ENCODE results near the gene METTL4.

The METTL4 gene

GRCh38 chr18:2518473-2518872 lies 52.8 kb downstream of the METTL4 start:
- no peak for DNase-seq (ENCODE audit: low read depth)

GRCh38 chr18:2515908-2516625 lies 55.2 kb downstream of the METTL4 start:
- no peak for DNase-seq (ENCODE audit: low read depth)

- no peak for DNase-seq (ENCODE audit: low read depth)
These were observed 56.0 kb downstream of the METTL4 start for GRCh38 chr18:2515171-2515787.

GRCh38 chr18:2513616-2514015 lies 57.7 kb downstream of the METTL4 start:
- DNase-seq (ENCODE audit: low read depth): no peak

- no peak for DNase-seq (ENCODE audit: low read depth)
These were observed 59.2 kb downstream of the METTL4 start for GRCh38 chr18:2512059-2512458.

GRCh38 chr18:2511451-2511850 lies 59.9 kb downstream of the METTL4 start:
- no peak for DNase-seq (ENCODE audit: low read depth)

GRCh38 chr18:2510416-2510815 lies 60.9 kb downstream of the METTL4 start:
- no peak for DNase-seq (ENCODE audit: low read depth)

GRCh38 chr18:2508678-2509077 lies 62.6 kb downstream of the METTL4 start:
- no peak for DNase-seq (ENCODE audit: low read depth)

- DNase-seq (ENCODE audit: low read depth): no peak
These were observed 63.1 kb downstream of the METTL4 start for GRCh38 chr18:2508155-2508554.

GRCh38 chr18:2504642-2505041 lies 66.7 kb downstream of the METTL4 start:
- DNase-seq (ENCODE audit: low read depth): no peak

GRCh38 chr18:2502880-2503279 lies 68.4 kb downstream of the METTL4 start:
- DNase-seq (ENCODE audit: low read depth): no peak

GRCh38 chr18:2502394-2502793 lies 68.9 kb downstream of the METTL4 start:
- no peak for DNase-seq (ENCODE audit: low read depth)

GRCh38 chr18:2497797-2498196 lies 73.5 kb downstream of the METTL4 start:
- DNase-seq (ENCODE audit: low read depth): no peak

- DNase-seq (ENCODE audit: low read depth): no peak
These were observed 75.9 kb downstream of the METTL4 start for GRCh38 chr18:2495381-2495780.

- no peak for DNase-seq (ENCODE audit: low read depth)
These were observed 76.4 kb downstream of the METTL4 start for GRCh38 chr18:2494921-2495320.
